Adrenal gland (tissue), 5 donors: Measurements from ENCODE around the gene PLEK2.

Experiments used
- CTCF ChIP-seq, 6 experiments: fragments of 450-650 bp in 4 of 6; fragments of 200-600 bp in 2 of 6; sonication (generic) in 1 of 6; IDR thresholded peaks; 1 replicate in 5 of 6; 2 replicates in 1 of 6; pipeline versions ENCODE4 v1.5.1 to v1.8.0; 2016 to 2021; ENCODE audit warnings: antibody characterized with exemption in 6 of 6, mild to moderate bottlenecking in 2 of 6, moderate library complexity in 1 of 6
- POLR2A ChIP-seq, 2 donors: fragments of 450-650 bp; IDR thresholded peaks; one replicate each; pipeline ENCODE4 v1.6.1; 2017; ENCODE audit warnings: antibody characterized with exemption in 2 of 2, mild to moderate bottlenecking in 2 of 2, moderate library complexity in 1 of 2
- donor health status: DM: no; HTN: no; CAD: no.

GRCh38 chr14:67370830-67371229 is 41.1 kb downstream of the PLEK2 start:
- TF ChIP-seq CTCF (IDR thresholded peaks at IDR 0.05) (no peak), POLR2A (IDR thresholded peaks at IDR 0.05) (no peak)
